NOMO-1 treated with DMSO at 0.1 percent for 48 hours (cell line): ENCODE measurements around the gene SNX25.
A peak's percentile ranks its signal among the peaks of the same experiment; 100 is the strongest.
"Not testable (repeated sequence)": the region's sequence is repeated elsewhere in the genome, so short reads cannot be mapped to it uniquely, and the experiment has no call there.

Source experiments
- DNase-seq: peaks from one replicate; lab custom pipeline; 2025; ENCODE audit not compliant: unreplicated experiment; lab: John Stamatoyannopoulos, UW

SNX25 gene

DNA sequence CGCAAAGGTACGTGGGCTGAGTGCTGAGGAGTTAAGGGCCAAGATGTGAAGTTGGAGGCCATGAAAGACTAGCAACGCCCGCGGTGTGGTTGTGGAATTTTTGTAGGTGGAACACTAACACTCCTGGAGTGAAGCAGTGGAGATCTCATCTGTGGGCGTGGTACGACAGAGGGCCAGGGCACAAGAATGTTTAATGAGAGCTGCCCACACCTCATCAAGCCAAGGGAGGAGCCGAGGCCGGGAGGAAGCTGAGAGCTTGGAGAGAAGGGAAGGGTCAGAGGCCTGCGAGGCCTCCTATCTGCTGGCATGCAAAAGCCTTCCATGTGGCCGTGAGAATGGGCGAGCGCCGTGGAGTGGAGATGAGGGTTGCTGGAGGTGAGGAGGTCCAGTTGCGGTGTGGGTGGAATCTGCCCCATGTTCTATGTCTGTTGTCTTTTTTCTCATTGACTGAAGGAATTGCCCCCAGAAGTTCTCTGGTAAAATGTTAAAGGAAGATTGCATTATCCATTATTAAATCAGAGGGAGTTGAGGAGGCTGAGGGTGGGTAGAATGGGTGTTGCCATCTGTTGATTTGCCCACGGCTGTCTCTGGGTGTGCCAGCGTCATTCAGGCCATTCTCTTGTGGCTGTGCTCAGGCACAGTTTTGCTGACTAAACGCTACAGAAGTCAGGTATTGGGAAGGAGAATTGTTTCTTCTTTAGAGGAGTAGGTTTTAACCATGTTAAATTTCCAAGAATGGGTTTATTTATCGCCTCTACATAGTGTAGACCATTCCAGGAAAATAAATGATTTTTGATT is 19.8 kb downstream of the SNX25 start:
- no peak for DNase-seq

GRCh38 chr4:185232370-185232769 is 23.0 kb downstream of the SNX25 start:
- no peak for DNase-seq

DNA sequence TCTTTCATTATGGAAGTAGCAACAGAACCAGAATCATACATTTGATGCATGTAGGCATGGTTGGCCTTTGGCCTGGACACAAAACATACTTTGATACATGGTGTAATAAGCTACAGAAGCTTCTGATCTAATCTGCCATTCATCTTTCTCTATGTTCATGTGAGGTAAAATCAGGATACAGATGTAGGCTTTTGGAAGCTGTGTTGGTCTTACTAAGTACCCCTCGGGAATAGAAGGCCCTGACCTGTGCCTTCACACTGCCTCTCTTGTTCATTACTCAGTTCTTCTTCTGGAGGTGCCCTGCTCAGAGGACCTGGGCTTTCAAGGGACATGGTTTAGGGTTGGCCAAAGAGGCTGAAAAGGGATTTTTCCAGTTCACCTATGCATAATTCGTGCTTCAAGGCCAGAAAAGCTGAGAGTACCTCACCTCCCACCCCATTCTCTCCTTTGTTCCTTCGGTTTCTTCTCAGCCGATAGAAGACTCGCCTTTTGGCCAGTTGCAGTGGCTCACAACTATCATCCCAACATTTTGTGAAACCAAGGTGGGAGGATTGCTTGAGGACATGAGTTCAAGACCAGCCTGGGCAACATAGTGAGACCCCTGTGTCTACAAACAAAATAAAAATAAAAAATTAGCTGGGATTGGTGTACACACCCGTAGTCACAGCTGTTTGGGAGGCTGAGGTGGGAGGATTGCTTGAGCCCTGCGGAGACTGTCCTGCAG is 25.9 kb downstream of the SNX25 start:
- DNase-seq, result no peak

DNA sequence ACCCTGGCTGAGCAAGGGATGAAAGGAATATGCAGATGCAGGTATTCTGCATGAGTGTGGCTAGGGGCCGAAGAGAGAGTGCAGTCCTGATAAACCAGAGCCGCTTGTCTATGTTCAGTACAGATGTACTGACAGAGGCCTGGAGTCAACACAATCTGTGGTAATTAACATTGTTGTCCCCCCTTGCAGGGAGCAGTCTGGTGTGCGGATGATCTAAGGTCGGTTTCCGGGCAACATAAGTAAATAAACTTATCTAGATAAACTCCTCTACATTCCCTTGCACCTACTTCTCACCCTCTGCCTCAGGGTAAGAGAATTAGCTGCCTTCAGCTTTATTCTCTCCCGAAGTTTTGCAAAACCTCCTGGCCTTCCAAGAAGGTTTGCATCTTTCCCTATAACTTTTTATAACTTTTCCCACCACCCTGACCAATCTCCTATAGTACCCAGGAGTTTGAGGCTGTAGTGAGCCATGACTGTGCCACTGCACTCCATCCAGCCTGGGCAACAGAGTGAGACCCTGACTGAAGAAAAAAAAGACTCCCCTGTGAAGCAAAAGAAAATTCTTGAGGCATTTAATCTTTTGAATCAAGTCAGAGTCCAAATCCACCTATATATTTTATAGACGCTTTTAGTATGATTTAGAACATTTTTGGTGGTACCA is 26.6 kb downstream of the SNX25 start:
- DNase-seq, result no peak

DNA sequence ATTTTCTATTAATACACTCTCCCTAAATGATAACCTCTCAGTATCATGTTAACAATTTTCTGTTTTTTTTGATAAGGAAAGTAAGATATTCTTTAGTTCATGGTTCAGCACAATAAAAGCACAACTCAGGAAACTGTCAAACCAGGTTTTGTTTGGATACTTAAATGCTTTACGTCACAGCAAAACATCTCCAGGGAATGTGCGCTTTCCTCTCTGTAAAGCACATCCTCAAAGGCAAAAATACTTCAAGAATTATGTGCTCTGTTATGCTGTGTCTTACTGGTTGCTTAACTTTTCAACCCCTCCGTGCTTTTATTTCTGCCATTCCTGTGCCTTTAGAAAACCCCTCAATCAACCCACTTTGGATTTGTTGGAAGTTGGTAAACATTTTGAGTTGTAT is 27.8 kb downstream of the SNX25 start:
- no peak for DNase-seq

- no peak for DNase-seq
These were observed 28.9 kb downstream of the SNX25 start for GRCh38 chr4:185238215-185238681.

DNA sequence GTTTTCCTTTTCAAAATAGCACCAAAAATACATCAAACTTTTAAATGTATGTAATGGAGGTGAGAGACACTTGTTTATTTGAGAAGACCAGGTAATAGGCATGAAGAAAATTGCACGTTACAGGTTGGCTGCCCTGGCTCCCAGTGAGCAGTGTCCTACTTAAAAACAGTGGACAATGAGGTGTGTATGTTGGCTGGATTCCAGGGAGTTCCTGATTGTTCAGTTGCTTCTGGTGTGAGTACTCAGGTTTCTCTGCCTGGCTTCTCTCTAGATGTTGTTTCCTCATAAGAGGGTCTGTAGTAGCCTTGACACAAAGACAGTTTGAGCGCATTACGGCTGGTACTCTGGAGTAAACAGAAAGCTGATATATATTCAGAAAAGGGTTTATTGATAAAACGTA is 29.4 kb downstream of the SNX25 start:
- DNase-seq, result no peak

- not testable (repeated sequence) for DNase-seq
These were observed 31.1 kb downstream of the SNX25 start for GRCh38 chr4:185240486-185240885.

- DNase-seq, result no peak
These were observed 33.5 kb downstream of the SNX25 start for GRCh38 chr4:185242749-185243533.

DNA sequence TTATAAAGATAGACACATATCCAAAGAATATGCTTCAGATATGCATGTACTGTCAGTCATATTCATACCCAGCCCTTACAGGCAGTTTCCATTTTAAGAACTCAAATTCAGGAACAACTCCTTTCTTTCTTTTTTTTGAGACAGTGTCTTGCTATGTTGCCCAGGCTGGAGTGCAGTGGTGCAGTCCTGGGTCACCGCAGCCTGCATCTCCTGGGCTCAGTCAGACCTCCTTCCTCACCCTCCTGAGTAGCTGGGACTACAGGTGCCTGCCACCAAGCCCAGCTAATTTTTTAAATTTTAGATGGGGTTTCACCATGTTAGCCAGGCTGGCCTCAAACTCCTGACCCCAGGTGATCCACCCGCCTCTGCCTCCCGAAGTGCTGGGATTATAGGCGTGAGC is 34.5 kb downstream of the SNX25 start:
- no peak for DNase-seq

DNA sequence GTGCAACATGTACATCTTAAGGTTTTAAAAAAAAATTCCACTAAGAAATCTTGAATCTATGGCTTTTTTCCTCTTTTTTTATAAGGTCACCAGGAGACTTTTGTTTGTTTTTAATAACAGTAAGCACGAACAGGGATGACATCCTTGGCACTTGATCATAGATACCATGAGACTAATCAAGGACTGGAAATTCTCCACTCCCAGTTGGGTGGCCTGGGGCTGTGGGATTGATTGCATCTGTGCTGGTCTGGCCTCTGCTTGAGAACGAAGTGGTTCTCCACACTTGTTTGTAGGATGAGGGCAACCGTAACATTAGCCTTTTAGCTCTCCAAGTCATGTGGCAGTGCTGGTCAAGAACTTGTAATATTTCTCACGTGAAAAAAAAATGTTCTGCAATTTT is 35.4 kb downstream of the SNX25 start:
- no peak for DNase-seq

DNA sequence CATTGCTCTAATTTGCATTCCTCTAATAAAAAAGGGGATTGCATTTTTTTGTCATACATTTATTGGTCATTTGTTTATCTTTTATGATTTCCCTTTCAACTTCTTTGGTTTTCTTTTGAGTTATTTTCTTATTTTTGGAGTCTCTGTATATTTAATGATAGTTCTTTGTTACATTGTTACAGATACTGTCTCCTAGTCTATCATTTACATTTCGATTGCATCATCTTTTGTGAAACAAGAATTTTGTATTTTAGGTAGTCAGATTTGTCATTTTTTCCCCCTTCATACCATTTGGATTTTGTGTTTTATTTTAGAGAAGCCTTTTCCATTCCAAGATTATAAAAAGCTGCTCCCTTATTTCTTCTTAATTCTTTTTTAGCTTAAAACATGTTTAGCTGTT is 37.1 kb downstream of the SNX25 start:
- no peak for DNase-seq

DNA sequence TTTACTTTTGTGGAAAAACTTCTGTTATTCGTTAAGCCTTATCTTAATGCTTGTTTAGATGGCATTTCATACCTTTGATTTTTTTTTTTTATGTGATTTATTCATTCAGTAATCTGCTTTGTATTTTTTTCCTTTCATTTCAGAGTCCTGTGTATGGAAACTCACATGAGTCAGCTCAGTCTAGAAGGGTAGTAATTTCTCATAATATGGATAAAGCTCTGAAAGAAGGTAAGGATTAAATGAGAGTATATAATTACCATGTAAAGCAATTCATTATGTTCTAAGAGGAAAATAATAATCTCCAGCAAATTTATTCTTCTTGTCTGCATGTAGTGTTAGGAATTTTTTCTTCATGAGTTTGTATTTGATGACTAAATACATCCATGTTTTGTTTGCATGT is 37.8 kb downstream of the SNX25 start:
- no peak for DNase-seq

DNA sequence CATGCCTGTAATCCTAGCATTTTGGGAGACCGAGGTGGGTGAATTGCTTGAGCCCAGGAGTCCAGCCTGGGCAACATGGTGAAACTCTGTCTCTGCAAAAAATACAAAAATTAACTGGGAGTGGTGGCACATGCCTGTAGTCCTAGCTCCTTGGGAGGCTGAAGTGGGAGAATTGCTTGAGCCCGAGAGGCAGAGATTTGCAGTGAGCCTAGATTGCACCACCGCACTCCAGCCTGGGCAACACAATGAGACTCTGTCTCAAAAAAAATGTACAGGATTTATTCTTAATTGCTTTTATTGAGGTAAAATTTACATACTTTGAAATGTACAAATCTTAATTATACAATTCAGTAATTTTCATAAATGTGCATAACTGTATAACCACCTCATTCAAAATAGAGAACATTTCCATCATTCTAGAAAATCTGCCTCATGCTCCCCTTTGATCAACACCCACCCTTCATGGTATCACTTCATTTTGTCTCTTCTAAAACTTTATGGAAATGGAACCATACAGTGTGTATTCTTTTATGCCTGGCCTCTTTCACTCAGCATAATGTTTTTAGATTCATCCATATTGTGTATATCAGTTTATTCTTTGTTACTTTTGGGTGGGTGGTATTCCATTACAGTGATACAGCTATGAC is 39.1 kb downstream of the SNX25 start:
- no peak for DNase-seq

DNA sequence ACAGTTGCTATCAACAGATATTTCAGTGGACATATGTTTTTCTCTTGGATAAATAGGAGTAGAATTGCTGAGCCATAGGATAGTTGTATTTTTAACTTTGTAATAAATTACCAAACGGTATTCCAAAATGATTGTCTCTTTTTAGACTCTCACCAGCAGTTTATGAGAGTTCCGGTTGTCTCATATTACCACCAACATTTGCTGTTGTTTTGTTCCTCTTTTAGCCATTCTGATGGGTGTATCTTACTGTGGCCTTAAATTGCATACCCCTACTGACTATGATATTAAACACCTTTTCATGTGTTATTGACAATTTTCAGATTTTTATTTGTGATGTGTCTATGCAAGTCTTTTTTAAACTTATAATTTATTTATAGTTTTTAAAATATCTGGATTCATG is 39.7 kb downstream of the SNX25 start:
- no peak for DNase-seq

GRCh38 chr4:185254434-185254833 is 45.0 kb downstream of the SNX25 start:
- DNase-seq, result no peak

DNA sequence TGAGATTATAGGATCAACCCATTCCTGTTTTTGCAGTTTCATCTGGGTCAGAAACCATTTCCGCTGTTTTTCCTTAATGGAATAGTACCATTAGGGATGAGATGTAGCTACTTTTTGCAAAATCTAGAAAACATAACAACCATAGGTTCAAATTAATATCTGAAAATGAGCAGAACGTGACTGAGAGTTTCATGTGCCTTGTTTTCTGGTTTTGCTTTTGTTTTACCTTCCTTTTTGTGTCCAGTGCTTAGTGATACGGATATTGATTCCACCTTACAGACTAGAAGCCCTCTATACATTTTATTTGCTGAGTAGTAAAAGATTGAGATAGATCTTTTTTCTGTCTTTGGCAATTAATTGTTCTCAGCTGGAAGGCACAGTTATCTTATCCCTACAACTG is 46.5 kb downstream of the SNX25 start:
- DNase-seq, result peak; percentile 5

GRCh38 chr4:185256446-185256845 is 47.0 kb downstream of the SNX25 start:
- DNase-seq, result no peak

GRCh38 chr4:185257086-185257485 is 47.7 kb downstream of the SNX25 start:
- no peak for DNase-seq

DNA sequence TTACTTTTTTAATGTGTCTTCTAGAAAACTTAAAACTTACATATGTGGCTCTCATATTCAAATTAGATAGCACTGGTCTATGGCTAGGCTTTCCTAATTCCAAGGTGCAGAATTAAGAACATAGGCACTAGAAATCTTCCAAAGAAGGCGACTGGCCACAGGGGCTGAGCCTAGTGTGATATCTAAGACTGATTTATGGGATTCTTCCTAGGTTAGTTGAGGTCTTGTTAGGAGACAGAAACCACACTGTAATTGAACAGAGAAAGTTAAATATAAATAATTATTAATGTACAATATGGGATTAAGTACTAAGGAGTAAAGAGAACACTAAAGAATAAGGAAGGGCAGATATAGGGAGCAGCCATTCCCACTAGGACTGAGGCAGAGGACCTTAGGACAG is 48.3 kb downstream of the SNX25 start:
- DNase-seq, result no peak

DNA sequence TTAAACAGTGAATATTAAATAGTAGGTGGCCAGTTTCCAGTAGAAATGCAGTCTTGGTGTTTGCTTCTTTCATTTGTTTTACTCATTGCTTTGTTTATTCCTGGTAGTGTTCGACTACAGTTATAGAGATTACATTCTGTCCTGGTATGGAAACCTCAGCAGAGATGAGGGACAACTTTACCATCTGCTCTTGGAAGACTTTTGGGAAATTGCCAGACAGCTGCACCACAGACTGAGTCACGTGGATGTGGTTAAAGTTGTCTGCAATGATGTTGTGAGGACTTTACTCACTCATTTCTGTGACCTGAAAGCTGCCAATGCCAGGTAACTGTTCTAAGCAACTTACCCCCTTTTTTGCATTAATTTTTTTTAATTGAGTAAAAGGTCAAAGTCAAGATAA is 49.3 kb downstream of the SNX25 start:
- not testable (repeated sequence) for DNase-seq
